MM.1S (cell line): ENCODE data around the gene CCSER2.

Source experiments
- CTCF ChIP-seq: fragments of 300-600 bp; sonication (generic); IDR thresholded peaks from 2 replicates; pipeline ENCODE4 v1.5.1; 2016; ENCODE audit warnings: antibody characterized with exemption, low read length, mixed read lengths
- EZH2 ChIP-seq: fragments of 300-600 bp; sonication (generic); optimal IDR thresholded peaks from 2 replicates; pipeline ENCODE3; 2017; ENCODE audit warnings: low read depth, mild to moderate bottlenecking, antibody characterized with exemption, low read length, mixed read lengths

- no peak for TF ChIP-seq CTCF
- TF ChIP-seq EZH2 = no peak
Observed at GRCh38 chr10:84499846-84500245, 171.5 kb downstream of the CCSER2 start.
